T-helper 1 cell (primary cell): ENCODE data around the gene GABRP.
"Not testable (repeated sequence)": the region's sequence is repeated elsewhere in the genome, so short reads cannot be mapped to it uniquely, and the experiment has no call there.

Experiments
- DNase-seq, 5 donors: peaks; one replicate each; pipeline ENCODE4 v3.0.0-alpha.2; 2012 to 2020

The GABRP gene

DNA sequence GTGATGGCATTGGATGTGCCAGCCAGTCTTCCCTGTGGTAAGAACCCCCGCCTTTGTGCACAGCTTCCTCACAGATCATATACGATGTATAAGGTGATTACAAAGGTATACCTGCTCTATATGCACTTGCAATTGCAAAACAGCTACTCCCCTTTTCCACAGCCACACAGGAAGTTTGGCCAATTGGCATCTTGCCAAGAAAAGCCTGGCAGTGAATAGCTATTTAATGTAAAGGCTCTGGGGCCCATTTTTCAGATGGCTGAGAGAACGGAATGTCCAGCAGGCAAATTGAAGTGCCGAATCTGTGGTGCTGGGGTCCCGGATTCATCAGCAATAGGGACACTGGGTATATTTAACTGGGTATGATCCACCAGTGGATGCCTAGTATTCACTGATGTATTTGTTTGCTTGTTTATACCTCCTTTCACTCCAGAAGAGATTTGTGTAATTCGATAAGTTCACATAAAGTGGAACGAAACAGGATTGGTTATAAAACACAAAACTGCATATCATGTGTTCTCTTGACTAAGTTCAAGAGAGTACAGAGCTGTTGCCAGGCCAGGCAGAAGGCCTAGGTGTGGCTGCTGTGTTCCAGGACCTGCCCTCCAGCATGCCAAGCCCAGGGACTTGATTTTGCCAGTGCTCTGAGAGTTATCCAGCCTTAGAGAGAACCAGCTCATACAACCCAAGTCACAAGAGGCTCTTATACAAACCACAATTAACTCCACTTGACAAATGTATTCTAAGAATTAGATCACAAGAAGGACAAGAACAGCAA, 27.7 kb upstream of the GABRP start:
- no peak for DNase-seq

GRCh38 chr5:170756691-170757090, 26.8 kb upstream of the GABRP start:
- DNase-seq = no peak

DNA sequence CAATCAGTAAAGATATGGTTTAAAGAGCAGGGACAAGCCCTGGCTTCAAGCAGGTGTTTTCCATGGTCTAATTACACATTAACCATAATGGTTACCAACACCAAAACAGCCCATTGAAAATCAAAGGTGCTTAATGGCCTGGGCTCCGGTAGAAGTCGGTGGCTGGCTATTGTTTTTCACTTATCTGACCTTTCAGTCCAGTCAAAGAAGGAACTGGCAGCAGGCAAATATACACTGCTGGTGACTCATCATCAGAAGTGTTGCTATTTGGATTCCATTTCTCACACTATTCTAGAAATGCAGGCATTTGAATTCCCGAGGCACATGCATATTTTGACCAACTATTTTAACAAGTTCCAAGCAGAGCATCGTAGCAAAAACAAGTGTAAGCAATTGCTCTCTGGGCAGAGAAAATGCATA, 26.3 kb upstream of the GABRP start:
- DNase-seq = no peak

- DNase-seq = no peak
These were observed 25.9 kb upstream of the GABRP start for GRCh38 chr5:170757669-170758068.

- no peak for DNase-seq
These were observed 25.0 kb upstream of the GABRP start for GRCh38 chr5:170758481-170758880.

GRCh38 chr5:170760113-170760512, 23.4 kb upstream of the GABRP start:
- no peak for DNase-seq

- no peak for DNase-seq
These were observed 22.3 kb upstream of the GABRP start for GRCh38 chr5:170761048-170761707.

DNA sequence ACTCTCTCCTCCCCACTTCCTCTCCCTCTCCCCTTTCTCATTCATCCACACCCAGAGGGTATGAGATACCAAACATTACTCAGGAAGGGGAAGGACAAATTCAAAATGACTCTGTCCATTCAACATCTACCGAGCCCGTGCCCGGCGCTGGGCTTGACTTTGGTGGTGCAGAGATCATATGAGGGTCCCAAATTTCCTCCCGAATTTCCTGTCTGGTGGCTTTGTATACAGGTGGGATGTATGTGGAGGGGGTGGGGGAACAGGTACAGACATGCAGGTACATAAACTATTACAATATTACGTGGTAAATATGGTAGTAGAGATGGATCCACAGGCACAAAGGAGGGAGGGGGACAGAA, 21.8 kb upstream of the GABRP start:
- DNase-seq = no peak

DNA sequence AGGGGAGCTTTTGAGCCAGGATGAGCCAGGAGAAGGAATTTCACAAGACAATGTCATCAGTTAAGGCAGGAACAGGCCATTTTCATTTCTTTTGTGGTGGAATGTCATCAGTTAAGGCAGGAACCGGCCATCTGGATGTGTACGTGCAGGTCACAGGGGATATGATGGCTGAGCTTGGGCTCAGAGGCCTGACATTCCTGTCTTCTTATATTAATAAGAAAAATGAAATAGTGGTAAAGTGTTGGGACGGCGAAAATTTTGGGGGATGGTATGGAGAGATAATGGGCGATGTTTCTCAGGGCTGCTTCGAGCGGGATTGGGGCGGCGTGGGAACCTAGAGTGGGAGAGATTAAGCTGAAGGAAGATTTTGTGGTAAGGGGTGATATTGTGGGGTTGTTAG, 21.2 kb upstream of the GABRP start:
- DNase-seq = not testable (repeated sequence)

- not testable (repeated sequence) for DNase-seq
These were observed 17.7 kb upstream of the GABRP start for GRCh38 chr5:170765868-170766267.

GRCh38 chr5:170769246-170769645, 14.3 kb upstream of the GABRP start:
- no peak for DNase-seq

- DNase-seq = no peak
These were observed 13.6 kb upstream of the GABRP start for GRCh38 chr5:170769898-170770416.

- no peak for DNase-seq
These were observed 12.0 kb upstream of the GABRP start for GRCh38 chr5:170771496-170771895.

DNA sequence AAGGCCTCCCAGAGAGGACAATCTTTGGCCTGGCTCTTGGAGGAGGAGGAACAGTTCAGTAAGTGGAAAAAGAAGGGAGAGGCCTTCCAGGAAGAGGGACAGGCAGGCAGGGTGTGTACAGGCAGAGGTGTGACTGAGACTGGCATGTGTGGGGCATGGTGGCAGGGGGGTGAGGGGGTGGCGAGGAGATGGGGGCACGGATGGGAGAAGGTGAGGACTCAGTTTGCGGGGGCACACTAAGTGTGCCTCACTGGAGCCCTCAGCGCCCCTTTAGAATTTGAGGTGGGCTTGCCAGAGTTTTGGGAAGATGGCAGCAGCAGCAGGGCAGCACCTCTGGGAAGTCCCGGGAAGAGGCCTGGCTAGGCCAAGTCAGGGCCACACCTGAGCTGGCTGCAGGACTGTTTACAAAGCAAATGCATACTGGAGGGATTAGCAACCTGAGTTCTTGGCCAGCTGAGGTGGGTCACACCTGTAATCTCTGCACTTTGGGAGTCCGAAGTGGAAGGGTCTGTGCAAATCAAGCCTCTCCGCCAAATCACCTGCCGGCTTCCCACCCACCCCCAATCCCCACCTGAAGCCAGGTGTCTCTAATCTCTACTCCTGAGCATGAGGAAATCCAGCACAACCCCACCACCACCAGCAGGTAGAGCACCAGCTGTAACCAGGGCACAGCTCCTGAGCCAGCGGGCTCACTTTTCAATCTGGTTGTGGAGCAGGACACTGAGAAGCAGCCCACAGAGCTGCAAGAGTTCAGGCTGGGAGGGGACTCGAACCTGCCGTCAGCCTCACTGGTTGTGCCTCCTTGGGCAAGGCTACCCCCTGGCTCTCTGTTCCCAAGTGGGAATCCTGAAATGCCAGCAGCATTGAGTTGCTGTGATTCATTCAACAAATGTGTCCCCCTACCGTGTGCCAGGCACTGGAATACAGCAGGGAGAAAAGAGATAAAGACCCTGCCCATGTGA, 10.2 kb upstream of the GABRP start:
- DNase-seq = no peak

GRCh38 chr5:170774831-170775230, 8.7 kb upstream of the GABRP start:
- no peak for DNase-seq

- no peak for DNase-seq
These were observed 1.6 kb upstream of the GABRP start for GRCh38 chr5:170781946-170782345.

- no peak for DNase-seq
These were observed 1.1 kb upstream of the GABRP start for GRCh38 chr5:170782438-170782837.

DNA sequence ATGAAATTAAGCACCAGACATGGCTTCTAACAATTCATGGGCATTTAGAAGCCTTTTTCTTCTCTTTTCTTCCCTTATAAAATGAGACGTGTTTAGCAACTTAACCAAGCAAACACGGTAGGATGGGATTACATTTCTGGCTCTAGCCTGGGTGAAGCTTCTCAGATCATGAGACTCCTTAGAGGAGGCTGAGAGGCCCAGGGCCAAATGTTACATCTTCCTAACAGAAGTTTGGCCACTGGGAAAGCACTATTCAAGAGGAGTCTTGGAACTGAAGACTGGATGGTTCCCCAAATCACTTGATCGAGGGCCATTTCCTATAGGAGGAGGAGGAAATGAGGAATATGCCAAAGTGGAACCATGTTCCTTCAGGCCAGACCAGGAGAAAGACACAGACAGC, 1.9 kb downstream of the GABRP start:
- DNase-seq = no peak

DNA sequence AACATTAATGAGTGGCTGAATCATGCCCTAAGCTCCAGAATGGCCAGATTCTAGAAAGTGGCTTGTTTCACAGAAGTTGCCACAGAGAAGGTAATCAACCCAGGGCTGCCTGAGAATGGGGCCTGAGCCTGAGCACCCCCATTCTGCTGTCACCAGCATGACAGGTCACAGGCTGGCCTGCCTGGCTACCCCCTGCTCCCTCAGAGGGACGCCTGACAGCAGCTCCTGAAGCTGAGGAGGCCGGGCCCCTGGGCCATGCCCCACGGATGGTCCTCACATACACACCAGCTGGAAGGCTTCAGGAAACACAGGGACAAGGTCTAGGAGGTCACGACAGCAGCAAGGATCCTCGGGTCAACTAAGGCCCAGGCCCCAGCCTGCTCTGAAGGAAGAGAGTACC, 3.7 kb downstream of the GABRP start:
- DNase-seq = no peak

DNA sequence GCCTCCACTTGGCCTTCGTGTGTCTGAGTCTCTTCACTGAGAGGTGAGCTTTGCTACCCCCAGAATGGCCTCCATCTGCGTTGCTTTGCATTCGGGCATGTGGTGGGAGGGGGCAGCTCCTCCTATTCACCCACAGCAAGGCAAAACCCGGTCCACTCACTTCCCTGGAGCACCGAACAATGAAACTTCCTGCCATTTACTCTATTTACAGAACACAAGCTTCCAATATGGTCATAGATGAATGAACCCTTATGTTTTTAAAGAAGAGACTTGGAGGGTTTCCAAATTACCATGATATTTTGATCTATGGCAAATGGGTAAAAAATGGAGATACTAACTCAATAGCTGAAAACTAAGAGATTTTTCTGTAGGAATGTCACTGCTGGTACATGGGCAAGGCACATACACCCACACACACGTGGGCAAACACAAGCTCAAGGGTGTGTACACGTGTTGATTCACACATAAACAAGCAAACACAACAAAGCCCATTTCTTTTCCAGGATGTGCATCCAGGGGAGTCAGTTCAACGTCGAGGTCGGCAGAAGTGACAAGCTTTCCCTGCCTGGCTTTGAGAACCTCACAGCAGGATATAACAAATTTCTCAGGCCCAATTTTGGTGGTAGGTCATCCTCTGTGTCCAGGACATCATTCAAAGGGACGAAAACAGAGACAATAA, 5.2 kb downstream of the GABRP start:
- DNase-seq = no peak

- DNase-seq = no peak
These were observed 7.9 kb downstream of the GABRP start for GRCh38 chr5:170791325-170791954.

- DNase-seq = no peak
These were observed 9.4 kb downstream of the GABRP start for GRCh38 chr5:170792878-170793277.
